HG03354 (cell line): Measurements from ENCODE around the gene FRMD7.

ENCODE experiments used
- ATAC-seq: cut with Tn5 transposase; IDR thresholded peaks from one replicate; pipeline ENCODE4 v1.9.1; 2021; ENCODE audit warnings: mild to moderate bottlenecking; ENCODE audit not compliant: unreplicated experiment, poor library complexity, severe bottlenecking

Gene FRMD7

GRCh38 chrX:132043977-132044376 lies 83.8 kb downstream of the FRMD7 start:
- ATAC-seq = no peak

GRCh38 chrX:132041015-132041414 lies 86.8 kb downstream of the FRMD7 start:
- no peak for ATAC-seq

GRCh38 chrX:132040066-132040465 lies 87.8 kb downstream of the FRMD7 start:
- ATAC-seq = no peak

- ATAC-seq = no peak
Observed at GRCh38 chrX:132037479-132037993, 90.3 kb downstream of the FRMD7 start.

- ATAC-seq = no peak
Observed at GRCh38 chrX:132034648-132035047, 93.2 kb downstream of the FRMD7 start.

GRCh38 chrX:132033166-132033565 lies 94.7 kb downstream of the FRMD7 start:
- no peak for ATAC-seq

GRCh38 chrX:132031867-132032266 lies 96.0 kb downstream of the FRMD7 start:
- no peak for ATAC-seq

GRCh38 chrX:132030264-132030663 lies 97.6 kb downstream of the FRMD7 start:
- ATAC-seq = no peak
